Measurements from ENCODE around the gene GSTA5. TPM values are rescaled to one million over a fixed set of nuclear protein-coding genes. Genes with fewer than 3 reads are reported as not detected.
"Not testable (repeated sequence)": the region's sequence is repeated elsewhere in the genome, so short reads cannot be mapped to it uniquely, and the experiment has no call there.

The GSTA5 gene
- total RNA-seq, 4 donors from 2014 or later = not detected

DNA sequence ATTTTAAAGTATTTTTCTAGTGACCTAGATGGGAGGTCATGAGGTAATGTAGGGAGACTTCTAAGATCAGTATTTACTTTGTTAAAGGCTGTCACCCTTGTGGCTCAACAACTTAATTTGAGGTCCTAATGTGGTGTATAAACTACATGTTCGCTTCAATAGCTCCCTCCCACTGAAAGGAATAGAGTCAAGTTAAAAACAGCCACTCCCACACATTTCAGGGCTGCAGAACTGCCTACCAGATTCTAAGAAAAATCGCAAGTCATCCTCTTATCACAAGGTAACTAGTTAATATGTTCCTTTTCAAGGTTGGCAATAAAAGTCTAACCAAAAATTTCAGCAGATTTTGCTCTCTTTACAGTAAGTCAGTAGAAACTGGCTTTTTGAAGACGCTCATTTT is 52.1 kb downstream of the GSTA5 start:
- no peaks in the 10 kb centered on the region for H3K27me3 ChIP-seq
- peaks cover 0 to 5% (median 0%) of the 10 kb centered on the region in 4 donors for H3K9me3 ChIP-seq
- TF ChIP-seq, protein P1, sequence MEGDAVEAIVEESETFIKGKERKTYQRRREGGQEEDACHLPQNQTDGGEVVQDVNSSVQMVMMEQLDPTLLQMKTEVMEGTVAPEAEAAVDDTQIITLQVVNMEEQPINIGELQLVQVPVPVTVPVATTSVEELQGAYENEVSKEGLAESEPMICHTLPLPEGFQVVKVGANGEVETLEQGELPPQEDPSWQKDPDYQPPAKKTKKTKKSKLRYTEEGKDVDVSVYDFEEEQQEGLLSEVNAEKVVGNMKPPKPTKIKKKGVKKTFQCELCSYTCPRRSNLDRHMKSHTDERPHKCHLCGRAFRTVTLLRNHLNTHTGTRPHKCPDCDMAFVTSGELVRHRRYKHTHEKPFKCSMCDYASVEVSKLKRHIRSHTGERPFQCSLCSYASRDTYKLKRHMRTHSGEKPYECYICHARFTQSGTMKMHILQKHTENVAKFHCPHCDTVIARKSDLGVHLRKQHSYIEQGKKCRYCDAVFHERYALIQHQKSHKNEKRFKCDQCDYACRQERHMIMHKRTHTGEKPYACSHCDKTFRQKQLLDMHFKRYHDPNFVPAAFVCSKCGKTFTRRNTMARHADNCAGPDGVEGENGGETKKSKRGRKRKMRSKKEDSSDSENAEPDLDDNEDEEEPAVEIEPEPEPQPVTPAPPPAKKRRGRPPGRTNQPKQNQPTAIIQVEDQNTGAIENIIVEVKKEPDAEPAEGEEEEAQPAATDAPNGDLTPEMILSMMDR (IDR thresholded peaks at IDR 0.05) = no peak
- no peak for TF ChIP-seq POLR2AphosphoS5 (IDR thresholded peaks at IDR 0.05)
- TF ChIP-seq POLR2A (IDR thresholded peaks at IDR 0.05; ENCODE audit: low read depth) = no peak
- no peak for TF ChIP-seq EP300 (IDR thresholded peaks at IDR 0.05)
- no peak overlapping the region for H3K27ac ChIP-seq (replicated peaks in 1 of 4)
- H3K4me1 ChIP-seq = no peaks in the 10 kb centered on the region
- no peak overlapping the region for H3K4me3 ChIP-seq
- intact Hi-C loops (cut with DNase I) = no loop called here
- 79% methylated on average over 3 of the region's 3 CpGs for WGBS
- DNase-seq (ENCODE audit: extremely low spot score) = no peak
- no peaks in the 10 kb centered on the region for H3K36me3 ChIP-seq

DNA sequence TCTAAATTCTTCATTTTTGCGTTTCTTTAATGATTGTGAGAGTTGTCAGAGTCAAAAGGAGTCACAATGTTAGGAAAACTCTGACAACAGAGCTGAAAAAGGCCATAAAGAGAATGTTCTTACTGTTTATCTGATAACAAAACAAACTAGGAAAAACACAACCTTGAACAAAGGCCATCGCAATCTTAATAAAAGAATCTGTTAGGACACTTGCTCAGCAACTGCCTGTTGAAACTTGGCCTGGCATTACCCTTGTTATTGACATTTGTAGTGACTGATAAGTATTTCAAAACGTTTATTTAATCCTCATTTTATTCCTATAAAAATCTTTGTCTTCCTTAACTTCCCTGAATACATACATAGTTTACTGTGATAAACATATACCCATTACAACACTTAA is 52.7 kb downstream of the GSTA5 start:
- no peaks in the 10 kb centered on the region for H3K36me3 ChIP-seq
- H3K27ac ChIP-seq (replicated peaks in 1 of 4) = no peak overlapping the region
- peaks cover 0 to 5% (median 0%) of the 10 kb centered on the region in 4 donors for H3K9me3 ChIP-seq
- H3K27me3 ChIP-seq = no peaks in the 10 kb centered on the region
- DNase-seq (ENCODE audit: extremely low spot score) = no peak
- intact Hi-C loops (cut with DNase I) = no loop called here
- H3K4me3 ChIP-seq = no peak overlapping the region
- 64% methylated on average over 3 of the region's 3 CpGs for WGBS
- TF ChIP-seq, protein P1 (IDR thresholded peaks at IDR 0.05) = no peak
- TF ChIP-seq POLR2A (IDR thresholded peaks at IDR 0.05; ENCODE audit: low read depth) = no peak
- TF ChIP-seq POLR2AphosphoS5 (IDR thresholded peaks at IDR 0.05) = no peak
- H3K4me1 ChIP-seq = no peaks in the 10 kb centered on the region

DNA sequence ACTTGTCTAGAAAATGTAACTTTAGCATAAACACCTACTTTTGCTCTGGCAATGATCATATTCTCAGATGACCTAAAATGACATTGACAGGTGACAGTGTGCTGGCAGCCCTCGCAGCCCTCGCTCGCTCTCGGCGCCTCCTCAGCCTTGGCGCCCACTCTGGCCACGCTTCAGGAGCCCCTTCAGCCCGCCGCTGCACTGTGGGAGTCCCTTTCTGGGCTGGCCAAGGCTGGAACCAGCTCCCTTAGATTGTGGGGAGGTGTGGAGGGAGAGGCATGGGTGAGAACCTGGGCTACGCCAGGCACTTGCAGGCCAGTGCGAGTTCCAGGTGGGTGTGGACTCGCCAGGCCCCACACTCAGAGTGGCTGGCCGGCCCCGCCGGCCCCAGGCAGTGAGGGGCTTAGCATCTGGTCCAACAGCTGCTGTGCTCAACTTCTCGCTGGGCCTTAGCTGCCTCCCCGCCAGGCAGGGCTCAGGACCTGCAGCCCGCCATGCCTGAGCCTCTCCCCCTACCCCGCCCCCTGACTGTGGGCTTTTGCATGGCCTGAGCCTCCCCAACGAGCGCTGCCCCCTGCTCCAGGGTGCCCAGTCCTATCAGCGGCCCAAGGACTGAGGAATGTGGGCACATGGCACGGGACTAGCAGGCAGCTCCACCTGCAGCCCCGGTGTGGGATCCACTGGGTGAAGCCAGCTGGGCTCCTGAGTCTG is 54.2 kb downstream of the GSTA5 start:
- intact Hi-C loops (cut with DNase I) = no loop called here
- H3K27me3 ChIP-seq = no peaks in the 10 kb centered on the region

DNA sequence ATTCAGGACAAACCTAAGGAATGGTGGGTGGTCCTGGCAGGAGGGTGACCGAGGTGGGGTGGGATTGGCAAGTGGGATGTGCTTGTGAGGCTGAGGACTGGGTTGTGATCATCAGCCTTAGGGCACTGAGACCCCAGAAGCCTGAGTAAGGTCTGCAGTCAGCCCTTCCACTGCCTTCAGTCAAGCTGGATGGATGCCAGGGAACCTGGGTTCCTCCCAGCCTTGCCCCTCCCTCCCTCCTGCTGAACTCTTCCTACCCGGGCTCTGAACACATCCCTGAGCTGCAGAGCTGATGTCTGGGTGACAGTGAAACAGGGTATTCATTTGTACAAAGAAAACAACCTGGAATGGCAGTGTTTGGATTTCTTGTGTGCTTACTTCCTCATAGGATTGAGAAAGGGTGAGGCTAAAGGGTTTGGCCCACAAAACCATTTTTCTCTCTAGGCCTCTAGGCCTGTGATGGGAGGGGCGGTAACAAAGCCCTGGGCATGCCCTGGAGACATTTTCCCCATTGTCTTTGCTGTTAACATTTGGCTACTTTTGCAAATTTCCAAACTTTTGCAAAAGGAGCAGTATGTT is 57.8 kb downstream of the GSTA5 start:
- 46% methylated on average over 2 of the region's 3 CpGs for WGBS
- intact Hi-C loops (cut with DNase I); H3K4me3 ChIP-seq; H3K9me3 ChIP-seq; DNase-seq (ENCODE audit: extremely low spot score); H3K27me3 ChIP-seq; H3K27ac ChIP-seq (replicated peaks in 1 of 4); H3K4me1 ChIP-seq; H3K36me3 ChIP-seq: not testable (repeated sequence)

More for the DNA sequence above, 54.2 kb downstream of the GSTA5 start:
- TF ChIP-seq, protein P1 (IDR thresholded peaks at IDR 0.05) = no peak
- no peak for TF ChIP-seq POLR2AphosphoS5 (IDR thresholded peaks at IDR 0.05)
- TF ChIP-seq POLR2A (IDR thresholded peaks at IDR 0.05; ENCODE audit: low read depth) = no peak
- TF ChIP-seq EP300 (IDR thresholded peaks at IDR 0.05) = no peak
- 95% methylated on average over 23 of the region's 24 CpGs for WGBS
- Histone ChIP-seq H3K4me1 (no peaks in the 10 kb centered on the region), H3K4me3 (no peak overlapping the region), H3K27ac (replicated peaks in 1 of 4) (no peak overlapping the region), H3K36me3 (no peaks in the 10 kb centered on the region), H3K9me3 (no peaks in the 10 kb centered on the region)
- DNase-seq (ENCODE audit: extremely low spot score) = no peak

DNA sequence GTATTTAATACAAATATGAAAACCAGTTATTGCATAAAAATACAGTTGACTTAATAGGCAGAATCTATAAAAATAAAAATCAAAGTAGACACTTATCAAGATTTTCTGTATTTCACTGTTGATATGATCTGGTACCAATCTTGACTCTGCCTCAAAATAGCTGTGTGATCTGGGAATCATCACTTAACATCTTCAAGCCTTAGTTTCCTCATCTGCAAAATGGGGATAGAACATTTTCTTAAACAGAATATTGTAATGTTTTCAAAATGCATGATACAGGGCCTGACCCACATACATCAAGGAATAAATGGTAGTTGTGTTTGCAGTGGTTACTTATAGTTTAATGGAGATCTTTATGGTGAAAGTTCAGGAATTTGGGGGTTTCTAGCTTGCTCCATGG is 58.4 kb downstream of the GSTA5 start:
- H3K36me3 ChIP-seq; H3K27me3 ChIP-seq; H3K9me3 ChIP-seq; DNase-seq (ENCODE audit: extremely low spot score); H3K4me1 ChIP-seq; H3K27ac ChIP-seq (replicated peaks in 1 of 4); intact Hi-C loops (cut with DNase I); H3K4me3 ChIP-seq: not testable (repeated sequence)

Other genes with a start within 250 kb of the GSTA5 start
- 10 to 100 TPM; 19.2 to 31.1 (median 21.9) TPM for gene TMEM14A, start 169.7 kb downstream of the GSTA5 start, total RNA-seq
- gene GSTA2, start 77.3 kb downstream of the GSTA5 start, total RNA-seq = not detected
- not detected for gene GSTA1, start 37.0 kb downstream of the GSTA5 start, total RNA-seq
- gene GSTA3, start 68.9 kb upstream of the GSTA5 start, total RNA-seq = not detected
- 10 to 100 TPM; 16.6 to 23.2 (median 17.7) TPM for gene GSTA4, start 154.5 kb upstream of the GSTA5 start, total RNA-seq
- gene CILK1, start 221.0 kb upstream of the GSTA5 start, total RNA-seq = 10 to 100 TPM; 19.9 to 30.0 (median 24.4) TPM
- gene FBXO9, start 224.6 kb upstream of the GSTA5 start, total RNA-seq = 10 to 100 TPM; 58.5 to 95.5 (median 73.1) TPM